ENCODE results near the gene TNP2. TPM values are rescaled to one million over a fixed set of nuclear protein-coding genes. Genes with fewer than 3 reads are reported as not detected.

TNP2 gene
- total and polyA plus RNA-seq, 9 of the 15 experiments (the other 6 are each of a cell fraction or from before 2014, with no cell fraction given), result not detected

- TF ChIP-seq SRF (CRISPR knock-in tag; IDR thresholded peaks at IDR 0.05) (peak; percentile 2 to 53; a peak in 1 of 4 replicates), E2F4 (CRISPR knock-in tag; IDR thresholded peaks at IDR 0.05; ENCODE audit: low read depth) (0 out of 2 replicates have a peak, but pooled peaks have one; percentile 12), MLX (CRISPR knock-in tag; conservative IDR thresholded peaks at IDR 0.05) (peak in 1 of 2 experiments; percentile 75; a peak in 1 of 4 replicates), RUNX1 (IDR thresholded peaks at IDR 0.05; ENCODE audit: low read depth) (0 out of 2 replicates have a peak, but pooled peaks have one; percentile 43), ETV1 (tag; conservative IDR thresholded peaks at IDR 0.05; ENCODE audit: low read depth) (no peak), CBFB (CRISPR knock-in tag; IDR thresholded peaks at IDR 0.05) (0 out of 2 replicates have a peak, but pooled peaks have one; percentile 12), GTF3C2 (IDR thresholded peaks at IDR 0.05; ENCODE audit: borderline replicate concordance, extremely low read depth, insufficient read length) (no peak), PTBP1 (IDR thresholded peaks at IDR 0.05; ENCODE audit: low read depth, low read length) (no peak; the same call in 1 of the 2 replicates), TARDBP (IDR thresholded peaks at IDR 0.05) (no peak), MTA2 (IDR thresholded peaks at IDR 0.05; ENCODE audit: low read depth) (no peak), SMARCE1 (IDR thresholded peaks at IDR 0.05) (0 out of 2 replicates have a peak, but pooled peaks have one; percentile 15), MITF (IDR thresholded peaks at IDR 0.05) (no peak), L3MBTL2 (IDR thresholded peaks at IDR 0.05) (peak; percentile 59), MYC (IDR thresholded peaks at IDR 0.05; ENCODE audit: low read depth, low read length) (peak; percentile 29), MYC (CRISPR knock-in tag; IDR thresholded peaks at IDR 0.05; ENCODE audit: borderline replicate concordance, low read depth) (0 out of 2 replicates have a peak, but pooled peaks have one; percentile 48), PPARD (CRISPR knock-in tag; IDR thresholded peaks at IDR 0.05) (no peak), ZNF644 (tag; IDR thresholded peaks at IDR 0.05; ENCODE audit: low read depth) (no peak; the same call in 1 of the 2 replicates), ARNT (IDR thresholded peaks at IDR 0.05) (no peak), RB1 (IDR thresholded peaks at IDR 0.05; ENCODE audit: low read depth) (peak; percentile 79; the same call in 1 of the 2 replicates)
Observed at GRCh38 chr16:11255737-11256660, 13.1 kb downstream of the TNP2 start, which contains the start of gene SOCS1 (continued).

Data from K562 (cell line).